Measurements from ENCODE around the gene FAM193A.

The FAM193A gene

GRCh38 chr4:2551118-2551517 is 14.7 kb downstream of the FAM193A start:
- no peak overlapping the region for H3K4me3 ChIP-seq (ENCODE audit: low read length in 2 of 2)
- H3K9me3 ChIP-seq (ENCODE audit: control insufficient read depth in 2 of 2, low read length in 2 of 2): no peaks in the 10 kb centered on the region
- no peaks in the 10 kb centered on the region for H3K36me3 ChIP-seq (ENCODE audit: control insufficient read depth in 2 of 2, insufficient read depth in 2 of 2, low read length in 2 of 2)
- no peaks in the 10 kb centered on the region for H3K4me1 ChIP-seq (ENCODE audit: control insufficient read depth, insufficient read depth, low read length)
- no peaks in the 10 kb centered on the region for H3K27me3 ChIP-seq (ENCODE audit: control insufficient read depth in 1 of 2, insufficient read depth in 2 of 2, low read length in 2 of 2)
- H3K9ac ChIP-seq (ENCODE audit: low read length in 2 of 2): no peak overlapping the region
- H3K27ac ChIP-seq (ENCODE audit: low read length): no peak overlapping the region

GRCh38 chr4:2552806-2553205 is 16.4 kb downstream of the FAM193A start:
- H3K4me3 ChIP-seq (ENCODE audit: low read length in 2 of 2): no peak overlapping the region
- no peaks in the 10 kb centered on the region for H3K9me3 ChIP-seq (ENCODE audit: control insufficient read depth in 2 of 2, low read length in 2 of 2)
- H3K27ac ChIP-seq (ENCODE audit: low read length): no peak overlapping the region
- H3K36me3 ChIP-seq (ENCODE audit: control insufficient read depth in 2 of 2, insufficient read depth in 2 of 2, low read length in 2 of 2): no peaks in the 10 kb centered on the region
- H3K4me1 ChIP-seq (ENCODE audit: control insufficient read depth, insufficient read depth, low read length): no peaks in the 10 kb centered on the region
- no peak overlapping the region for H3K9ac ChIP-seq (ENCODE audit: low read length in 2 of 2)
- no peaks in the 10 kb centered on the region for H3K27me3 ChIP-seq (ENCODE audit: control insufficient read depth in 1 of 2, insufficient read depth in 2 of 2, low read length in 2 of 2)

- Histone ChIP-seq H3K36me3 (ENCODE audit: control insufficient read depth in 2 of 2, insufficient read depth in 2 of 2, low read length in 2 of 2) (no peaks in the 10 kb centered on the region), H3K27me3 (ENCODE audit: control insufficient read depth in 1 of 2, insufficient read depth in 2 of 2, low read length in 2 of 2) (no peaks in the 10 kb centered on the region), H3K9ac (ENCODE audit: low read length in 2 of 2) (no peak overlapping the region), H3K4me1 (ENCODE audit: control insufficient read depth, insufficient read depth, low read length) (no peaks in the 10 kb centered on the region), H3K9me3 (ENCODE audit: control insufficient read depth in 2 of 2, low read length in 2 of 2) (no peaks in the 10 kb centered on the region), H3K27ac (ENCODE audit: low read length) (no peak overlapping the region), H3K4me3 (ENCODE audit: low read length in 2 of 2) (no peak overlapping the region)
Observed at GRCh38 chr4:2558301-2558700, 21.9 kb downstream of the FAM193A start.

- Histone ChIP-seq H3K4me1 (ENCODE audit: control insufficient read depth, insufficient read depth, low read length) (no peaks in the 10 kb centered on the region), H3K27me3 (ENCODE audit: control insufficient read depth in 1 of 2, insufficient read depth in 2 of 2, low read length in 2 of 2) (no peaks in the 10 kb centered on the region), H3K9ac (ENCODE audit: low read length in 2 of 2) (no peak overlapping the region), H3K36me3 (ENCODE audit: control insufficient read depth in 2 of 2, insufficient read depth in 2 of 2, low read length in 2 of 2) (no peaks in the 10 kb centered on the region), H3K4me3 (ENCODE audit: low read length in 2 of 2) (no peak overlapping the region), H3K9me3 (ENCODE audit: control insufficient read depth in 2 of 2, low read length in 2 of 2) (no peaks in the 10 kb centered on the region), H3K27ac (ENCODE audit: low read length) (no peak overlapping the region)
Observed at GRCh38 chr4:2560167-2560566, 23.7 kb downstream of the FAM193A start.

- H3K27ac ChIP-seq (ENCODE audit: low read length): no peak overlapping the region
- no peak overlapping the region for H3K9ac ChIP-seq (ENCODE audit: low read length in 2 of 2)
- H3K27me3 ChIP-seq (ENCODE audit: control insufficient read depth in 1 of 2, insufficient read depth in 2 of 2, low read length in 2 of 2): no peaks in the 10 kb centered on the region
- H3K4me3 ChIP-seq (ENCODE audit: low read length in 2 of 2): no peak overlapping the region
- no peaks in the 10 kb centered on the region for H3K36me3 ChIP-seq (ENCODE audit: control insufficient read depth in 2 of 2, insufficient read depth in 2 of 2, low read length in 2 of 2)
- peaks cover 3% of the 10 kb centered on the region for H3K4me1 ChIP-seq (ENCODE audit: control insufficient read depth, insufficient read depth, low read length)
- H3K9me3 ChIP-seq (ENCODE audit: control insufficient read depth in 2 of 2, low read length in 2 of 2): no peaks in the 10 kb centered on the region
Observed at GRCh38 chr4:2565533-2565932, 29.1 kb downstream of the FAM193A start.

- Histone ChIP-seq H3K4me1 (ENCODE audit: control insufficient read depth, insufficient read depth, low read length) (peaks cover 17% of the 10 kb centered on the region), H3K4me3 (ENCODE audit: low read length in 2 of 2) (no peak overlapping the region), H3K27ac (ENCODE audit: low read length) (peak overlapping the region; percentile 31), H3K27me3 (ENCODE audit: control insufficient read depth in 1 of 2, insufficient read depth in 2 of 2, low read length in 2 of 2) (no peaks in the 10 kb centered on the region), H3K9ac (ENCODE audit: low read length in 2 of 2) (no peak overlapping the region), H3K9me3 (ENCODE audit: control insufficient read depth in 2 of 2, low read length in 2 of 2) (no peaks in the 10 kb centered on the region), H3K36me3 (ENCODE audit: control insufficient read depth in 2 of 2, insufficient read depth in 2 of 2, low read length in 2 of 2) (peaks cover 0 to under 1% of the 10 kb centered on the region in 2 donors)
Observed at GRCh38 chr4:2570036-2570435, 33.6 kb downstream of the FAM193A start.

- Histone ChIP-seq H3K9me3 (ENCODE audit: control insufficient read depth in 2 of 2, low read length in 2 of 2) (no peaks in the 10 kb centered on the region), H3K27me3 (ENCODE audit: control insufficient read depth in 1 of 2, insufficient read depth in 2 of 2, low read length in 2 of 2) (no peaks in the 10 kb centered on the region), H3K4me3 (ENCODE audit: low read length in 2 of 2) (peak overlapping the region in 1 of 2 donors; percentile 8), H3K27ac (ENCODE audit: low read length) (peak overlapping the region; percentile 31), H3K9ac (ENCODE audit: low read length in 2 of 2) (no peak overlapping the region), H3K36me3 (ENCODE audit: control insufficient read depth in 2 of 2, insufficient read depth in 2 of 2, low read length in 2 of 2) (peaks cover 0 to 3% of the 10 kb centered on the region in 2 donors), H3K4me1 (ENCODE audit: control insufficient read depth, insufficient read depth, low read length) (peaks cover 17% of the 10 kb centered on the region)
Observed at GRCh38 chr4:2570551-2571222, 34.2 kb downstream of the FAM193A start.

- Histone ChIP-seq H3K4me1 (ENCODE audit: control insufficient read depth, insufficient read depth, low read length) (peaks cover 17% of the 10 kb centered on the region), H3K4me3 (ENCODE audit: low read length in 2 of 2) (no peak overlapping the region), H3K27me3 (ENCODE audit: control insufficient read depth in 1 of 2, insufficient read depth in 2 of 2, low read length in 2 of 2) (no peaks in the 10 kb centered on the region), H3K9me3 (ENCODE audit: control insufficient read depth in 2 of 2, low read length in 2 of 2) (no peaks in the 10 kb centered on the region), H3K27ac (ENCODE audit: low read length) (no peak overlapping the region), H3K9ac (ENCODE audit: low read length in 2 of 2) (no peak overlapping the region), H3K36me3 (ENCODE audit: control insufficient read depth in 2 of 2, insufficient read depth in 2 of 2, low read length in 2 of 2) (peaks cover 0 to 4% of the 10 kb centered on the region in 2 donors)
Observed at GRCh38 chr4:2572076-2572475, 35.6 kb downstream of the FAM193A start.

- Histone ChIP-seq H3K27ac (ENCODE audit: low read length) (no peak overlapping the region), H3K4me3 (ENCODE audit: low read length in 2 of 2) (no peak overlapping the region), H3K9ac (ENCODE audit: low read length in 2 of 2) (no peak overlapping the region), H3K9me3 (ENCODE audit: control insufficient read depth in 2 of 2, low read length in 2 of 2) (no peaks in the 10 kb centered on the region), H3K4me1 (ENCODE audit: control insufficient read depth, insufficient read depth, low read length) (peaks cover 17% of the 10 kb centered on the region), H3K36me3 (ENCODE audit: control insufficient read depth in 2 of 2, insufficient read depth in 2 of 2, low read length in 2 of 2) (peaks cover 0 to 4% of the 10 kb centered on the region in 2 donors), H3K27me3 (ENCODE audit: control insufficient read depth in 1 of 2, insufficient read depth in 2 of 2, low read length in 2 of 2) (no peaks in the 10 kb centered on the region)
Observed at GRCh38 chr4:2572866-2573265, 36.4 kb downstream of the FAM193A start.

- H3K9ac ChIP-seq (ENCODE audit: low read length in 2 of 2): no peak overlapping the region
- H3K36me3 ChIP-seq (ENCODE audit: control insufficient read depth in 2 of 2, insufficient read depth in 2 of 2, low read length in 2 of 2): peaks cover 0 to 4% of the 10 kb centered on the region in 2 donors
- H3K4me3 ChIP-seq (ENCODE audit: low read length in 2 of 2): no peak overlapping the region
- no peaks in the 10 kb centered on the region for H3K9me3 ChIP-seq (ENCODE audit: control insufficient read depth in 2 of 2, low read length in 2 of 2)
- no peaks in the 10 kb centered on the region for H3K27me3 ChIP-seq (ENCODE audit: control insufficient read depth in 1 of 2, insufficient read depth in 2 of 2, low read length in 2 of 2)
- H3K4me1 ChIP-seq (ENCODE audit: control insufficient read depth, insufficient read depth, low read length): peaks cover 17% of the 10 kb centered on the region
- H3K27ac ChIP-seq (ENCODE audit: low read length): no peak overlapping the region
Observed at GRCh38 chr4:2574009-2574408, 37.6 kb downstream of the FAM193A start.

- no peak overlapping the region for H3K9ac ChIP-seq (ENCODE audit: low read length in 2 of 2)
- no peak overlapping the region for H3K27ac ChIP-seq (ENCODE audit: low read length)
- H3K9me3 ChIP-seq (ENCODE audit: control insufficient read depth in 2 of 2, low read length in 2 of 2): no peaks in the 10 kb centered on the region
- no peak overlapping the region for H3K4me3 ChIP-seq (ENCODE audit: low read length in 2 of 2)
- H3K36me3 ChIP-seq (ENCODE audit: control insufficient read depth in 2 of 2, insufficient read depth in 2 of 2, low read length in 2 of 2): peaks cover 0 to 4% of the 10 kb centered on the region in 2 donors
- H3K27me3 ChIP-seq (ENCODE audit: control insufficient read depth in 1 of 2, insufficient read depth in 2 of 2, low read length in 2 of 2): no peaks in the 10 kb centered on the region
- H3K4me1 ChIP-seq (ENCODE audit: control insufficient read depth, insufficient read depth, low read length): peaks cover 17% of the 10 kb centered on the region
Observed at GRCh38 chr4:2574863-2575262, 38.4 kb downstream of the FAM193A start.
